Spleen (tissue), 11 donors: ENCODE data around the gene ARHGEF7. TPM values are rescaled to one million over a fixed set of nuclear protein-coding genes. Genes with fewer than 3 reads are reported as not detected.

Experiments used
- DNase-seq: peaks from one replicate; pipeline ENCODE4 v3.0.0-alpha.2; 2020
- H3K27ac ChIP-seq, 8 donors: fragments of 200-600 bp; sonication (generic) in 7 of 8; 1 replicate in 4 of 8; 2 replicates in 4 of 8; pipeline versions ENCODE4 v1.5.0 to v1.8.0; 2016 to 2021; ENCODE audit warnings: inconsistent platforms in 4 of 8, mild to moderate bottlenecking in 4 of 8, moderate library complexity in 1 of 8
- H3K27me3 ChIP-seq, 7 donors: fragments of 200-600 bp; sonication (generic) in 6 of 7; replicated peaks in 1 of 7; 1 replicate in 4 of 7; 2 replicates in 3 of 7; pipeline versions ENCODE4 v1.5.0 to v1.8.0; 2016 to 2021; ENCODE audit warnings: inconsistent platforms in 3 of 7, mild to moderate bottlenecking in 1 of 7
- H3K36me3 ChIP-seq, 6 donors: fragments of 200-600 bp; sonication (generic) in 5 of 6; 1 replicate in 4 of 6; 2 replicates in 2 of 6; pipeline versions ENCODE4 v1.5.0 to v1.8.0; 2016 to 2021; ENCODE audit warnings: inconsistent platforms in 2 of 6
- H3K4me1 ChIP-seq, 6 donors: fragments of 200-600 bp; sonication (generic) in 5 of 6; 1 replicate in 3 of 6; 2 replicates in 3 of 6; pipeline versions ENCODE4 v1.5.0 to v1.8.0; 2016 to 2021; ENCODE audit warnings: inconsistent platforms in 3 of 6
- H3K4me3 ChIP-seq, 8 donors: fragments of 200-600 bp; sonication (generic) in 7 of 8; 1 replicate in 4 of 8; 2 replicates in 4 of 8; pipeline versions ENCODE4 v1.5.0 to v1.8.0; 2016 to 2021; ENCODE audit warnings: inconsistent platforms in 4 of 8, mild to moderate bottlenecking in 4 of 8, moderate library complexity in 2 of 8
- H3K9me3 ChIP-seq, 8 donors: fragments of 200-600 bp; sonication (generic) in 7 of 8; 1 replicate in 4 of 8; 2 replicates in 4 of 8; pipeline versions ENCODE4 v1.5.0 to v1.8.0; 2016 to 2021; ENCODE audit warnings: inconsistent platforms in 4 of 8
- POLR2A ChIP-seq, 3 donors: fragments of 450-650 bp; IDR thresholded peaks; one replicate each; pipeline ENCODE4 v1.5.1; 2017; ENCODE audit warnings: antibody characterized with exemption in 3 of 3, mild to moderate bottlenecking in 1 of 3
- POLR2AphosphoS5 ChIP-seq, 3 donors: sonication (generic); formaldehyde crosslinking; IDR thresholded peaks; one replicate each; pipeline ENCODE4 v1.5.1; 2017; ENCODE audit warnings: antibody characterized with exemption in 3 of 3
- WGBS, 5 donors: extraction: QIAGEN DNeasy Blood & Tissue Kit in 3 of 5; methylation state at CpG; one replicate each; pipeline versions ENCODE4 v1.1.5 to v1.1.7; 2013 to 2018; 5-methylcytosine and 5-hydroxymethylcytosine counted together
- intact Hi-C: fragments of 100-400 bp; cut with DNase I; formaldehyde crosslinking; loops from one replicate; pipeline ENCODE4 v1.15.0; 2023; ENCODE audit warnings: low total_unique reads
- polyA plus RNA-seq, 3 donors: library from polyadenylated mRNA; stranded (reverse); fragments of 200-250 nt; gene quantifications; one replicate each; pipeline ENCODE4 v1.2.1, GENCODE V29; 2013
- total RNA-seq, 7 donors: library from RNA; depleted of rRNA in 3 of 7; stranded (reverse); fragments of >200 nt in 3 of 7; fragmentation: NEBNext Ultra II Directional in 4 of 7; extraction: Animal tissue kit (Norgen Biotek cat#: 25700) in 4 of 7; gene quantifications; one replicate each; pipeline versions ENCODE4 v1.1.0 to v1.2.1, GENCODE V29; 2016 to 2021
- TF ChIP-seq, protein P1 (sequence below), 11 experiments: fragments of 200-600 bp in 7 of 11; fragments of 450-650 bp in 4 of 11; sonication (generic) in 4 of 11; IDR thresholded peaks in 8 of 11; conservative IDR thresholded peaks in 3 of 11; 1 replicate in 7 of 11; 2 replicates in 4 of 11; pipeline versions ENCODE4 v1.4.0 to v1.8.0; 2016 to 2021; ENCODE audit warnings: antibody characterized with exemption in 11 of 11, inconsistent platforms in 4 of 11, mild to moderate bottlenecking in 1 of 11
- donor health status: healthy with polysubstance abuse.
- donor health status: DM: no; HTN: no; CAD: no; lungs with moderate emphysema.
- donor health status: DM: no; HTN: no; CAD: no.
- donor health status: Bipolar disorder and iron deficiency.
- donor health status: healthy.
- donor health status: DM: no; HTN: no; CAD: no.
- donor health status: DM: yes; HTN: yes; CAD: no.

Gene ARHGEF7
- total and polyA plus RNA-seq, 10 donors = 18.0 to 192 (median 114) TPM

DNA sequence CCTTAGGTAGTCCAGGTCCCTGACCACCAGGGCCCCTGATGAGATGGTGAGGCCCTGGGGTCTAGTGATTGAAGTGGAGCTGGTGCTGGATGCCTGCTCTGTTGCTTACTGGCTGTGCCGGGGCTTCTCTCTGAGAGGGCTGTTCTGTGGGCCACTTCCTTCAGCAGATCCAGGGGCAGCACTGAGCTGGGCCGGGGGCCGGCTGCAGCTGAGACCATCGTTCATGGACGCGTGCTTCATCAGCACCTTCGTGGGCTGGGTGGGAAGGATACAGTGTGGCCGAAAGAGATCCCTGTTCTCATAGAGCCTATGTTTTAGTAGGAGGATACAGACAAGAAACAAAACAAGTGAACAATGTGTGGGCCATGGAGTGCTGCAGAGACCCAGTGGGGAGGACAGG, 172.1 kb downstream of the ARHGEF7 start:
- Histone ChIP-seq H3K4me3 (no peak overlapping the region), H3K36me3 (peaks cover 4 to 100% (median 91%) of the 10 kb centered on the region in 6 donors), H3K27ac (no peak overlapping the region), H3K4me1 (peaks cover 4 to 29% (median 7%) of the 10 kb centered on the region in 6 donors), H3K27me3 (no peaks in the 10 kb centered on the region), H3K9me3 (no peaks in the 10 kb centered on the region)
- TF ChIP-seq POLR2AphosphoS5 (IDR thresholded peaks at IDR 0.05) (no peak), POLR2A (IDR thresholded peaks at IDR 0.05) (no peak)
- TF ChIP-seq, protein P1, sequence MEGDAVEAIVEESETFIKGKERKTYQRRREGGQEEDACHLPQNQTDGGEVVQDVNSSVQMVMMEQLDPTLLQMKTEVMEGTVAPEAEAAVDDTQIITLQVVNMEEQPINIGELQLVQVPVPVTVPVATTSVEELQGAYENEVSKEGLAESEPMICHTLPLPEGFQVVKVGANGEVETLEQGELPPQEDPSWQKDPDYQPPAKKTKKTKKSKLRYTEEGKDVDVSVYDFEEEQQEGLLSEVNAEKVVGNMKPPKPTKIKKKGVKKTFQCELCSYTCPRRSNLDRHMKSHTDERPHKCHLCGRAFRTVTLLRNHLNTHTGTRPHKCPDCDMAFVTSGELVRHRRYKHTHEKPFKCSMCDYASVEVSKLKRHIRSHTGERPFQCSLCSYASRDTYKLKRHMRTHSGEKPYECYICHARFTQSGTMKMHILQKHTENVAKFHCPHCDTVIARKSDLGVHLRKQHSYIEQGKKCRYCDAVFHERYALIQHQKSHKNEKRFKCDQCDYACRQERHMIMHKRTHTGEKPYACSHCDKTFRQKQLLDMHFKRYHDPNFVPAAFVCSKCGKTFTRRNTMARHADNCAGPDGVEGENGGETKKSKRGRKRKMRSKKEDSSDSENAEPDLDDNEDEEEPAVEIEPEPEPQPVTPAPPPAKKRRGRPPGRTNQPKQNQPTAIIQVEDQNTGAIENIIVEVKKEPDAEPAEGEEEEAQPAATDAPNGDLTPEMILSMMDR (IDR thresholded peaks at IDR 0.05 in 8 of 11, conservative IDR thresholded peaks at IDR 0.05 in 3 of 11) = no peak
- 95 to 98% (median 96%) methylated on average over 7 to 8 of the region's 8 CpGs for WGBS, 5 donors
- no peak for DNase-seq
- intact Hi-C loops = no loop called here

DNA sequence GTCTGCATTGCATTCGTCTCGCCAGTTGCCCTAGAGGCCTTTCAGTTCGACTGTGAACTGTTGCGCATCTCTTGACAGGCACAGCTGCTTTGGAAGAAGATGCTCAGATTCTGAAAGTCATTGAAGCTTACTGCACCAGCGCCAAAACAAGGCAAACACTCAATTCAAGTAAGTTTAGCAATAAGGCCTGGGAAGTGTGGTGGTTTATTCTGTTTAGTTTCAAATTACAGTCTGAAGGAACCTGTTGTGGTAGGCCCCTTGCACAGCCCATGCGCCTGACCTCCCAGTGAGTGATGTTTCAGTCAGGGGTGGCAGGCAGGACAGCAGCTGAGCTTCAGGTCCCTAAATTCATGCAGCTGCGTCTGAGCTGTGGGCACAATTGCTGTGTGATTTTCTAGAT, 173.2 kb downstream of the ARHGEF7 start:
- no peak for DNase-seq
- no peak for TF ChIP-seq POLR2A (IDR thresholded peaks at IDR 0.05)
- no peak for TF ChIP-seq POLR2AphosphoS5 (IDR thresholded peaks at IDR 0.05)
- TF ChIP-seq, protein P1 (IDR thresholded peaks at IDR 0.05 in 8 of 11, conservative IDR thresholded peaks at IDR 0.05 in 3 of 11) = no peak
- Histone ChIP-seq H3K36me3 (peaks cover 4 to 100% (median 95%) of the 10 kb centered on the region in 6 donors), H3K4me3 (no peak overlapping the region), H3K27ac (no peak overlapping the region), H3K27me3 (no peaks in the 10 kb centered on the region), H3K9me3 (no peaks in the 10 kb centered on the region), H3K4me1 (peaks cover 0 to 19% (median 1%) of the 10 kb centered on the region in 6 donors)
- WGBS, 5 donors = 93 to 98% (median 97%) methylated on average over 7 of the region's 7 CpGs
- intact Hi-C loops = no loop called here

DNA sequence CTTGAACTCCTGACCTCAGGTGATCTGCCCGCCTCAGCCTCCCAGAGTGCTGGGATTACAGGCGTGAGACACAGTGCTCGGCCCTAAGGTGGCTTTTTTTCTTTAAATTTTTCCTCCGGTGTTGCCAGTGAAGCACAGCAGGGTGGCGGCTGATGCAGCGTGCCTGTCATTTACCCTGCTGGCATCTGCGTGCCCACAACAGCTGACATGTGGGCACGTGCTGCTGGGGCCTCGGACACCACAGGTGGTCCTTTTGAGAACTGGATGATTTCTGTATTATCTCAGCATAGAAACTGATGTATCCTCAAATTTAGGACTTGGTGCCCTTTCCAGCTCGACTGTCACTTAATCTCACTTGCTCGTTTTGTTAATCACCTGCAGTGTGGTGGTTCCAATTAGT, 174.1 kb downstream of the ARHGEF7 start:
- Histone ChIP-seq H3K36me3 (peaks cover 4 to 100% (median 93%) of the 10 kb centered on the region in 6 donors), H3K4me3 (no peak overlapping the region), H3K27ac (no peak overlapping the region), H3K9me3 (no peaks in the 10 kb centered on the region), H3K27me3 (no peaks in the 10 kb centered on the region), H3K4me1 (peaks cover 0 to 9% (median 1%) of the 10 kb centered on the region in 6 donors)
- intact Hi-C loops = no loop called here
- TF ChIP-seq, protein P1 (IDR thresholded peaks at IDR 0.05 in 8 of 11, conservative IDR thresholded peaks at IDR 0.05 in 3 of 11) = no peak
- TF ChIP-seq POLR2AphosphoS5 (IDR thresholded peaks at IDR 0.05) = no peak
- no peak for TF ChIP-seq POLR2A (IDR thresholded peaks at IDR 0.05)
- DNase-seq = no peak
- 94 to 95% (median 94%) methylated on average over 11 of the region's 11 CpGs for WGBS, 5 donors

DNA sequence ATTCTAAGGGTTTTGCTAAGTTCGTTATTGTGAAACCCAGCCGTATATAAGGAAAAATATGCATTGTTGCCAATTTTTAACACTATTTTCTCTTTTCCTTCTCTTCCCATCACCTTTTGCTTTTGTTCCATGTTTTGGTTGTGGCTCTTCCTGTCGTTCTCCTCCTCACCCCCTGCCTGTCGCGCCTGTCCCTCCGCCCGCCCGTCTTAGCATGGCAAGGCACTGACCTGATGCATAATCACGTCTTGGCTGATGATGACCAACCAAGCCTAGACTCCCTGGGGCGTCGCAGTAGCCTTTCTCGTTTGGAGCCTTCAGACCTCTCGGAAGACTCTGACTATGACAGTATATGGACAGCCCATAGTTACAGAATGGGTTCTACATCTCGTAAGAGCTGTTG, 176.8 kb downstream of the ARHGEF7 start:
- intact Hi-C loops = no loop called here
- 94 to 97% (median 96%) methylated on average over 14 of the region's 14 CpGs for WGBS, 5 donors
- Histone ChIP-seq H3K27me3 (no peaks in the 10 kb centered on the region), H3K9me3 (no peaks in the 10 kb centered on the region), H3K36me3 (peaks cover 4 to 100% (median 68%) of the 10 kb centered on the region in 6 donors), H3K27ac (no peak overlapping the region), H3K4me3 (no peak overlapping the region), H3K4me1 (peaks cover 0 to 15% (median 2%) of the 10 kb centered on the region in 6 donors)
- no peak for DNase-seq
- TF ChIP-seq, protein P1 (IDR thresholded peaks at IDR 0.05 in 8 of 11, conservative IDR thresholded peaks at IDR 0.05 in 3 of 11) = no peak
- no peak for TF ChIP-seq POLR2AphosphoS5 (IDR thresholded peaks at IDR 0.05)
- TF ChIP-seq POLR2A (IDR thresholded peaks at IDR 0.05) = no peak
